Measurements from ENCODE around the gene TIFAB. TPM values are rescaled to one million over a fixed set of nuclear protein-coding genes. Genes with fewer than 3 reads are reported as not detected.

The TIFAB gene
- total and polyA plus RNA-seq, 8 donors = 0.08 TPM; not detected in 7

GRCh38 chr5:135417083-135417482 lies 35.1 kb downstream of the TIFAB start:
- intact Hi-C loops (cut with DNase I; ENCODE audit: low total_unique reads) = no loop called here
- Histone ChIP-seq H3K9me3 (peaks cover 0 to 8% (median 4%) of the 10 kb centered on the region in 4 donors), H3K27ac (no peak overlapping the region), H3K27me3 (no peaks in the 10 kb centered on the region), H3K36me3 (no peaks in the 10 kb centered on the region), H3K4me3 (no peak overlapping the region), H3K4me1 (no peaks in the 10 kb centered on the region)
- no peak for DNase-seq
- TF ChIP-seq CTCF (IDR thresholded peaks at IDR 0.05) (no peak), POLR2AphosphoS5 (IDR thresholded peaks at IDR 0.05) (no peak), EP300 (IDR thresholded peaks at IDR 0.05) (no peak), POLR2A (IDR thresholded peaks at IDR 0.05) (no peak)

GRCh38 chr5:135405082-135405481 lies 47.1 kb downstream of the TIFAB start:
- Histone ChIP-seq H3K36me3 (no peaks in the 10 kb centered on the region), H3K4me3 (no peak overlapping the region), H3K27me3 (no peaks in the 10 kb centered on the region), H3K9me3 (peaks cover 0 to 5% (median 0%) of the 10 kb centered on the region in 4 donors), H3K4me1 (peaks cover 0 to 2% (median 0%) of the 10 kb centered on the region in 4 donors), H3K27ac (no peak overlapping the region)
- whole genome bisulfite sequencing, 5 donors = 86 to 89% (median 88%) methylated on average over 2 of the region's 2 CpGs
- intact Hi-C loops (cut with DNase I; ENCODE audit: low total_unique reads) = no loop called here
- no peak for TF ChIP-seq CTCF (IDR thresholded peaks at IDR 0.05)
- no peak for TF ChIP-seq POLR2AphosphoS5 (IDR thresholded peaks at IDR 0.05)
- TF ChIP-seq EP300 (IDR thresholded peaks at IDR 0.05) = no peak
- no peak for TF ChIP-seq POLR2A (IDR thresholded peaks at IDR 0.05)
- no peak for DNase-seq

- no peaks in the 10 kb centered on the region for H3K27me3 ChIP-seq
- H3K36me3 ChIP-seq = no peaks in the 10 kb centered on the region
- H3K4me1 ChIP-seq = peaks cover 14 to 24% (median 18%) of the 10 kb centered on the region in 4 donors
- peaks cover 0 to 5% (median 0%) of the 10 kb centered on the region in 4 donors for H3K9me3 ChIP-seq
- no peak overlapping the region for H3K27ac ChIP-seq
- no peak for TF ChIP-seq POLR2AphosphoS5 (IDR thresholded peaks at IDR 0.05)
- TF ChIP-seq POLR2A (IDR thresholded peaks at IDR 0.05) = no peak
- TF ChIP-seq EP300 (IDR thresholded peaks at IDR 0.05) = no peak
- no peak for TF ChIP-seq CTCF (IDR thresholded peaks at IDR 0.05)
- intact Hi-C loops (cut with DNase I; ENCODE audit: low total_unique reads) = no loop called here
- WGBS, 5 donors = 84 to 94% (median 86%) methylated on average over 2 of the region's 2 CpGs
- H3K4me3 ChIP-seq = no peak overlapping the region
- no peak for DNase-seq
Observed at GRCh38 chr5:135402031-135402430, 50.1 kb downstream of the TIFAB start.

- TF ChIP-seq POLR2AphosphoS5 (IDR thresholded peaks at IDR 0.05) (no peak), EP300 (IDR thresholded peaks at IDR 0.05) (no peak), CTCF (IDR thresholded peaks at IDR 0.05) (no peak), POLR2A (IDR thresholded peaks at IDR 0.05) (no peak)
- no peak overlapping the region for H3K27ac ChIP-seq
- no peak for DNase-seq
- H3K4me1 ChIP-seq = peaks cover 26 to 35% (median 30%) of the 10 kb centered on the region in 4 donors
- no peaks in the 10 kb centered on the region for H3K27me3 ChIP-seq
- intact Hi-C loops (cut with DNase I; ENCODE audit: low total_unique reads) = no loop called here
- WGBS, 5 donors = 38 to 60% (median 56%) methylated on average over 5 of the region's 5 CpGs
- no peaks in the 10 kb centered on the region for H3K36me3 ChIP-seq
- H3K9me3 ChIP-seq = peaks cover 0 to 5% (median 0%) of the 10 kb centered on the region in 4 donors
- H3K4me3 ChIP-seq = no peak overlapping the region
Observed at GRCh38 chr5:135400866-135401265, 51.3 kb downstream of the TIFAB start.

All from stomach (tissue), 9 donors.